Measurements from ENCODE around the gene ASTN2. TPM values are rescaled to one million over a fixed set of nuclear protein-coding genes. Genes with fewer than 3 reads are reported as not detected.

ASTN2 gene
- polyA plus RNA-seq, 1 donor from 2014 or later, result 6.8 TPM

GRCh38 chr9:116897201-116897600, 517.7 kb downstream of the ASTN2 start:
- no peaks in the 10 kb centered on the region for H3K27me3 ChIP-seq (ENCODE audit: insufficient read depth, low read depth, low read length)
- TF ChIP-seq TAF1 (IDR thresholded peaks at IDR 0.05; ENCODE audit: low read depth), result no peak
- TF ChIP-seq POLR2AphosphoS5 (IDR thresholded peaks at IDR 0.05), result no peak
- no peak for TF ChIP-seq EZH2 (IDR thresholded peaks at IDR 0.05; ENCODE audit: borderline replicate concordance, insufficient read depth, low read length, poor library complexity, severe bottlenecking)
- TF ChIP-seq REST (IDR thresholded peaks at IDR 0.05; ENCODE audit: borderline replicate concordance), result no peak
- no peak for TF ChIP-seq EP300 (conservative IDR thresholded peaks at IDR 0.05; ENCODE audit: poor library complexity, severe bottlenecking)
- no peak for TF ChIP-seq MXI1 (conservative IDR thresholded peaks at IDR 0.05; ENCODE audit: poor library complexity, severe bottlenecking)
- TF ChIP-seq RAD21 (conservative IDR thresholded peaks at IDR 0.05), result no peak
- no peak for TF ChIP-seq CTCF (IDR thresholded peaks at IDR 0.05; ENCODE audit: poor library complexity, severe bottlenecking)
- no peak for TF ChIP-seq SMC3 (conservative IDR thresholded peaks at IDR 0.05; ENCODE audit: poor library complexity)
- no peak overlapping the region for H3K4me2 ChIP-seq (ENCODE audit: low read length)
- H3K79me2 ChIP-seq (replicated peaks; ENCODE audit: insufficient read depth, low read length), result no peaks in the 10 kb centered on the region
- H3K9ac ChIP-seq (ENCODE audit: low read length), result no peak overlapping the region
- no peak overlapping the region for H3K4me3 ChIP-seq (ENCODE audit: low read length)
- no peaks in the 10 kb centered on the region for H3K36me3 ChIP-seq (ENCODE audit: insufficient read depth, low read length)
- no peaks in the 10 kb centered on the region for H3F3A ChIP-seq (ENCODE audit: insufficient read depth, low read length, poor library complexity, severe bottlenecking)
- H3K9me2 ChIP-seq (ENCODE audit: insufficient read depth, low read length), result no peaks in the 10 kb centered on the region
- H3K9me3 ChIP-seq (ENCODE audit: low read length), result no peaks in the 10 kb centered on the region
- H4K20me1 ChIP-seq (ENCODE audit: insufficient read depth), result no peaks in the 10 kb centered on the region
- H2AFZ ChIP-seq (ENCODE audit: low read depth, low read length), result no peak overlapping the region
- H3K27ac ChIP-seq (ENCODE audit: low read length), result no peak overlapping the region

GRCh38 chr9:116895961-116896360, 518.9 kb downstream of the ASTN2 start:
- H2AFZ ChIP-seq (ENCODE audit: low read depth, low read length), result no peak overlapping the region
- H4K20me1 ChIP-seq (ENCODE audit: insufficient read depth), result no peaks in the 10 kb centered on the region
- H3K9me2 ChIP-seq (ENCODE audit: insufficient read depth, low read length), result no peaks in the 10 kb centered on the region
- no peaks in the 10 kb centered on the region for H3K79me2 ChIP-seq (replicated peaks; ENCODE audit: insufficient read depth, low read length)
- H3K4me2 ChIP-seq (ENCODE audit: low read length), result no peak overlapping the region
- TF ChIP-seq SMC3 (conservative IDR thresholded peaks at IDR 0.05; ENCODE audit: poor library complexity) (no peak), EP300 (conservative IDR thresholded peaks at IDR 0.05; ENCODE audit: poor library complexity, severe bottlenecking) (no peak), EZH2 (IDR thresholded peaks at IDR 0.05; ENCODE audit: borderline replicate concordance, insufficient read depth, low read length, poor library complexity, severe bottlenecking) (no peak), POLR2AphosphoS5 (IDR thresholded peaks at IDR 0.05) (no peak), MXI1 (conservative IDR thresholded peaks at IDR 0.05; ENCODE audit: poor library complexity, severe bottlenecking) (no peak), TAF1 (IDR thresholded peaks at IDR 0.05; ENCODE audit: low read depth) (no peak), RAD21 (conservative IDR thresholded peaks at IDR 0.05) (no peak)
- no peak overlapping the region for H3K27ac ChIP-seq (ENCODE audit: low read length)
- no peaks in the 10 kb centered on the region for H3F3A ChIP-seq (ENCODE audit: insufficient read depth, low read length, poor library complexity, severe bottlenecking)
- no peaks in the 10 kb centered on the region for H3K27me3 ChIP-seq (ENCODE audit: insufficient read depth, low read depth, low read length)
- H3K4me3 ChIP-seq (ENCODE audit: low read length), result no peak overlapping the region
- no peak overlapping the region for H3K9ac ChIP-seq (ENCODE audit: low read length)
- H3K36me3 ChIP-seq (ENCODE audit: insufficient read depth, low read length), result no peaks in the 10 kb centered on the region
- H3K9me3 ChIP-seq (ENCODE audit: low read length), result no peaks in the 10 kb centered on the region
